ENCODE results near the gene LOXL1.
"Not testable (repeated sequence)": the region's sequence is repeated elsewhere in the genome, so short reads cannot be mapped to it uniquely, and the experiment has no call there.

The LOXL1 gene

DNA sequence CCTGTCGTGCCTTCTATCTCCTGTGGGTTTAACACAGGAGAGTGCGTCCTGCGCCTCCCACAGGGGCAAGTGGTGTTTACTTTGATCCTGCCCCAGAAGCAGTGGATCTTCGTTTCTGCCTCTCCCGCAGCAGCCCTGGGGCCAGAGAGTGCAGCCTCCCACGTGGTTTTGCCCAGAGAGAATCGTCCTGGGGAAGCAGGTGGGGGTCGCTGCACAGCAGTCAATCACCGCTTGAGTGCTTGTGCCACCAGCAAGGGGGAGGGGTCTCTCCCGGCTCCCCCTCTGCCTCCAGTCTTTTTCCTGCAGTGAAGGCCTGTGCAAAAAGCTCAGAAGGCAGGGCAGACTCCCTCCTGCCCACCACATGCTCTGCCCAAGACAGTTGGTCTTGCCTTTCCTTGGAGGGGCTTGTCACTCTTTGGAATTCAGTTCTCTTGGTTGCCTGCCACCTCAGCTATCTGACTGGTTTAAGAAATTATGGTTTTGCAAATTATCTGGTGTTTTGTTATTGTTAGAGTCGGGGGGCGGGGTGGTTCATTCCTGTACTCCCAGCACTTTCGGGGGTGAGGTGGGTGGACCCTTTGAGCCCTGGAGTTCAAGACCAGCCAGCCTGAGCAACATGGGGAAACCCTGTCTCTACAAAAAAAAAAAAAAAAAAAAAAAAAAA lies 39.0 kb downstream of the LOXL1 start:
- no peak for DNase-seq (ENCODE audit: low read depth)
- H3K4me3 ChIP-seq (ENCODE audit: low read depth, low read length) = no peak overlapping the region

DNA sequence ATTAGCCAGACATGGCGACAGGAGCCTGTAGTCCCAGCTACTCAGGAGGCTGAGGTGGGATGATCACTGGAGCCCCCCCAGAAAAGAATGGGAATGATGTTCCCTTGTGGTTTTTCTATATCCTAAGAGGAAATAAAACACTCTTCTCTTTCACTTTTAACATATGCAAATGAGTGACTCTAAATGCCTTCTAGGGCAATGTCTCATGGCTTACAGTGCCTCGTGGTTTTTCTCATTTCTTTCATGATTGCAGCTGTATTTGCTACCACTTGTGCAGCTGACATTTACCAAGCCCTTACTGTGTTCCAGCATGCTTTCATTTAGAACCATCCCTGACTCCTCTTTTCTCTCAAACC lies 39.5 kb downstream of the LOXL1 start:
- H3K4me3 ChIP-seq (ENCODE audit: low read depth, low read length) = no peak overlapping the region
- DNase-seq (ENCODE audit: low read depth) = no peak

DNA sequence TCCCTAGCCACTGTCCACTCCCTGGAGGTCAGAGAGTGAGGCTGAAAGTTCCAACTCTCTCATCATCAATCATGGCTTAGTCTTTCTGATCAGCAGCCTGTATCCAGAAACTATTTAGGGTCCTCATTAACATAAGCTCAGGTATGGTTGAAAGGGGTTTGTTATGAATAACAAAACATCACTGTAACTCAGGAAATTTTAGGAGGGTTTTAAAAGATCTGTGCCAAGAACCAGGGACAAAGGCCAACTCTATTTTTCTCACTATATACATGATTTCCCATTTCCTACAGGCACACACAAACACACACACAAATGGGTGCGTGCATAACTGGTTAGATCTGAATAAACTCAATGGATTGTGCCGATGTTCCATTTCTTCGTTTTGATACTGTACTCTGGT lies 42.2 kb downstream of the LOXL1 start:
- DNase-seq (ENCODE audit: low read depth) = no peak
- no peak overlapping the region for H3K4me3 ChIP-seq (ENCODE audit: low read depth, low read length)

DNA sequence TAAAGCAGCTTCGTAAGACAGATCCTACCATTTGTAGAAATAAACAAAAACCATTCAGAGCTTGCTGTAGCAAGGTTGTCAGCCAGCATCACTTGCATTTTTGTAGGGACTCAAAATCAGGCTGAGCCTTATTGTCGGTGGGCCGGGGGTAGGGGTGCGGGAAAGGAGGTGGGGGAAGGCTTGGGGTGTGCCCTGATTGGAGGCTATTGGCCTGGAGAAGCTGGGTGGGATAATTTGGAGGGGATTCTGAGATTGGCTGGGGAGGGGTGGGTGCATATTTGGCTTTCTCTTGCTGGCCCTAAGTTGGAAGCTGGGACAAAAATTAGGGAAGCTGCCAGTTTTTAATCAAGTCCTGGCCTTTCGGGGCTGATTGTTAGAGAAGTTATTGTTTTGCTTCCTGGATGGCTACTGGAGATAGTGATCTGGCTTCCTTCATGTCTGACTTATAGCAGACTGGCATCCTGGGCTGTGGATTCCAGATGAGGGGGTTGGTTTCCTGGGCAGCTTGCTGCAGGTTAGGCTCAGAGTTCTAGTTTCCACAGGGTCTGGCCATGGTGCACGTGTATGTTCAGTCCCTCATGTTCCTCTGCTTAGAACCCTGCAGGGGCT lies 43.0 kb downstream of the LOXL1 start:
- no peak for DNase-seq (ENCODE audit: low read depth)
- H3K4me3 ChIP-seq (ENCODE audit: low read depth, low read length) = no peak overlapping the region

DNA sequence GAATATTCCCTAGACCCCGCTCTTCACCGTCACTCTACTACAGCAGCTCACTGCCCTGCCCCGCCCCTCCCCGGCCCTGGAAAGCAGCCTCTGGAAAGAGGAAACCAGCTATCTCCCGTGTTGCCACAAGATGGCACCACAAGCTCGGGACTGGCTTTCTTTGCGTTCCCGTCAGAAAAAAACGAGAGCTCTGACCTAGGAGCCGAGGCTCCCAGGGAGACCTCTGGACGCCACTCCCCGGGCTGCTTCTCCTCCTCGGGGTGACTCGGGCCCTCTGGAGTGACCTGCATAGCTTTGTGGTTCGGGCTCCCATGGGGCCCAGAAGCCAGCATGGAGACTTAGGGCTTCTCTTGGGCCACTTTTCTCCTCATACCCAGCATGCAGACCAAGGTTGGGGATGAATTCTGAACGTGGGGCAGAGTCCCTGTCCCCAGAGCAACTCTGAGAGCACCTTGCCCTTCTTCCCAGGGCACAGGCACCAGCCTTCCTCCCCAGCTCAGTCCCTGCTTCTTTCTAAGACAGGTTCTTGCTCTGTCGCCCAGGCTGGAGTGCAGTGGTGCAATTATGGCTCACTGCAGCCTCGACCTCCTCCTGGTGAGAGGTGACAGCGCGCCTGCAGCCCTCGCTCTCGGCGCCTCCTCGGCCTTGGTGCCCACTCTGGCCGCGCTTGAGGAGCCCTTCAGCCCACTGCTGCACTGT lies 46.9 kb downstream of the LOXL1 start:
- H3K4me3 ChIP-seq (ENCODE audit: low read depth, low read length) = peak overlapping the region; percentile 15

DNA sequence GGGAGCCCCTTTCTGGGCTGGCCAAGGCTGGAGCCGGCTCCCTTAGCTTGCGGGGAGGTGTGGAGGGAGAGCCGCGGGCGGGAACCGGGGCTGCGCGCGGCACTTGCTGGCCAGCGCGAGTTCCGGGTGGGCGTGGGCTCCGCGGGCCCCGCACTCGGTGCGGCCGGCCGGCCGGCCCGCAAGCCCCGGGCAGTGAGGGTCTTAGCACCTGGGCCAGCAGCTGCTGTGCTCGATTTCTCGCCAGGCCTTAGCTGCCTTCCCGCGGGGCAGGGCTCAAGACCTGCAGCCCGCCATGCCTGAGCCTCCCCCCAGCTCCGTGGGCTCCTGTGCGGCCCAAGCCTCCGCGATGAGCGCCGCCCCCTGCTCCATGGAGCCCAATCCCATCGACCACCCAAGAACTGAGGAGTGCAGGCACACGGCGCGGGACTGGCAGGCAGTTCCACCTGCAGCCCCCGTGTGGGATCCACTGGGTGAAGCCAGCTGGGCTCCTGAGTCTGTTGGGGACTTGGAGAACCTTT lies 47.5 kb downstream of the LOXL1 start:
- not testable (repeated sequence) for DNase-seq (ENCODE audit: low read depth); H3K4me3 ChIP-seq (ENCODE audit: low read depth, low read length)

More for the DNA sequence above, 46.9 kb downstream of the LOXL1 start:
- no peak for DNase-seq (ENCODE audit: low read depth)

DNA sequence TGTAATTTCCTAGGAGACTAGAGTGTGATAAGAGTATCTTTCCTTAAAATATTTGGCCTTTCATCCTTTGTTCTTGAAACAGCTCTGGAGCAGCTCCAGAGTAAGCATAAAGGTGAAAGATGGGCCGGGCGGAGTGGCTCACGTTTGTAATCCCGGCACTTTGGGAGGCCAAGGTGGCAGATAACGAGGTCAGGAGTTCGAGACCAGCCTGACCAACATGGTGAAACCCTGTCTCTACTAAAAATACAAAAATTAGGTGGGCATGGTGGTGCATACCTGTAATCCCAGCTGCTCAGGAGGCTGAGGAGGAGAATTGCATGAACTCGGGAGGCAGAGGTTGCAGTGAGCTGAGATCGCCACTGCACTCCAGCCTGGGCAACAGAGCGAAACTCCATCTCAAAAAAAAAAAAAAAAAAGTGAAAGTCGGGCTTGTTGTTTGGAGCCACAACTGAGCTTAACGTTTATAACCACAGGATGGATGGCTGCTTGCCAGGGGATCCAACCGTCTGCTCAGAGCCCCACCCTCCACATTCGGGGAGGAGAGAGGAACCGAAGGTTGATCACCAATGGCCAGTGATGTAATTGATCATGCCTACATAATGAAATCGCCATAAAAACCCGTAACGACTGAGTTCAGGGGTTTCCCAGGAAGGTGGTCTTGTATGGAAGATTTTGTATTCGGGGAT lies 49.3 kb downstream of the LOXL1 start:
- H3K4me3 ChIP-seq (ENCODE audit: low read depth, low read length); DNase-seq (ENCODE audit: low read depth): not testable (repeated sequence)

DNA sequence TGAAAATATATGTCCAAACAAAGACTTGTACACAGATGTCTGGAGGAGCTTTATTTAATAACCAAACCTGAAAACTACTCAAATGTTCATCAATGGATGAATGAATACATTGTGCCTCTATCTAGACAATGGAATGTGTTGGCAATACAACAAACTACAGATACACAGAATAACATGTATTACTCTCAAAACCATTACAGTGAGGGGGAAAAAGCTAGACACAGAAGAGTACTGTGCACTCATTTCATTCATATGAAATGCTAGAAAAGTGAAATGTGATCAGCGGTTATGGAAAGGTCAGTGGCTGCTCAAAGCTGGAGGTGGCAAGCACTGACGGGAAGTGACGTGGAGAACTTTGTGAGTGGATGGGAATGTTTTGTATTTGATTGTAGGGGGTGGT lies 52.6 kb downstream of the LOXL1 start:
- no peak for DNase-seq (ENCODE audit: low read depth)
- H3K4me3 ChIP-seq (ENCODE audit: low read depth, low read length) = no peak overlapping the region

DNA sequence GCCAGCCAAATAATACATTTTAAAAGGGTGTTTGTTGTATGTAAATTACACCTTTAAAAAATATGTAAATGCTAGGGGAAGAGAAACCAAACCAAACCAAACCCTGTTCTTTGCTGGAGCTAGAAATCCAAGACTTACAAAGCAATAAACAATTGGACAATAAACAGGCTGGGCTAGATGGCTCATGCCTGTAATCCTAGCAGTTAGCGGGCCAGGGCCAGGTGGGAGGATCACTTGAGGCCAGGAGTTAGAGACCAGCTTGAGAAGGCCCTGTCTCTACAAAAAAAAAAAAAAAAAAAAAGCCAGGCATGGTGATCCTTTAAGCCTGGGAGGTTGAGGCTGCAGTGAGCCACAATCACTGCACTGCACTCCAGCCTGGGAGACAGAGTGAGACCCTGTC lies 53.4 kb downstream of the LOXL1 start:
- no peak overlapping the region for H3K4me3 ChIP-seq (ENCODE audit: low read depth, low read length)
- no peak for DNase-seq (ENCODE audit: low read depth)

DNA sequence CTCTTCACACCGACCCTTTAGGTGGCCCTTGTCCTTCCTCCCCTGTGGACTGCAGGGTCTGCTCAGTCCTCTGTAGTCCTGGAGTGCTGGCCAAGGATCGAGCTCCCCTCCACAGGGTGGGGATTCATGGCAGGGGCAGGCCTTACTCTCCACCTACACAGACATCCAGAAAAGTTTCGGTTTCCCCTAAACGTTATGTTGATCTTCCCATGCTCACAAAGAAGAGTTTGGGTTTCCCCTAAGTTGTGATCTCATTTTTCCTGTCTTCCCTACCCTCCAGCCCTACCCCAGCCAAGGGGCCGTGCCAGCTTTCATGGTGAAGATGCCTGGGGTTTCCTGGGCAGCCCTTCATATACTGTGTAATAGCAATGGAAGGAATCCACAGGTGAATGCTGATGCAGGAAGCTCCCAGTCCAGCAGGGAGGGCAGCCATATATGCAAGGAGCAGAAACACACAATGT lies 55.5 kb downstream of the LOXL1 start:
- DNase-seq (ENCODE audit: low read depth) = no peak
- H3K4me3 ChIP-seq (ENCODE audit: low read depth, low read length) = no peak overlapping the region

DNA sequence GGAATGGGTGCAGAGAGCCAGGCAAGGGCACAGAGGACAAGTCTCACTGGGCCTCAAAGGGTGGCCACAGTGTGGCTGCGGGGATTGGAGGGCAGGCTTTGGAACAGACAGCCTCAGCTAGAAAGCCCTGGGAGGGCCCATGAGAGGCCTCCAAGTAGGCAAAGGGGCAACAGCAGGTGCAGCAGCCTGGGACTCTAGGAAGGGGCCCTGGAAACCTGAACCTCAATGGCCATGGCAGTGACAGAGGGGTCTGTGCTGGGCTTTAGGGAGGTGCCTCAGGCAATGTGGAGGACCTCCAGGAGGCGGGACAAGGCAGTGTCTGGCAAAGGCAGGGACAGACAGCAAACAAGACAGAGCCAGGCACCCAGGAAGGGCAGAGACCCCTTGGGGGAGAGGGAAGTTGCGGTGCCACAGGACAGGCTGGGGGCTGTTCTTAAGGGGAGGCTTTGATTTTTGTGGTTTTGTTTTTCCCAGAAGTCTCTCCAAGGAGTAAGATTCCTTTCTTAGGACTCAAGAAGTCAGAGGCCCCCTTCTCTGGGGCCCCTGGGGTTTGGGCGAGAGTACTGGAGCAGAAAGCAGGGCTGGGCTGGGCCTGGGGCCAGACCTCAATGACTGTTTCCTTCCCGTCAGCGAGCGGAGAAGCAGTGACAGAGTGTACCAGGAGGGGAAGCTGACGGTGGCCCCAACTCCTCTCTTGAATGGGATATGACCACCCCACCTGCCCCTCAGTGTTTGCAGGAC lies 56.1 kb downstream of the LOXL1 start:
- no peak overlapping the region for H3K4me3 ChIP-seq (ENCODE audit: low read depth, low read length)
- peak; percentile 90 for DNase-seq (ENCODE audit: low read depth)

DNA sequence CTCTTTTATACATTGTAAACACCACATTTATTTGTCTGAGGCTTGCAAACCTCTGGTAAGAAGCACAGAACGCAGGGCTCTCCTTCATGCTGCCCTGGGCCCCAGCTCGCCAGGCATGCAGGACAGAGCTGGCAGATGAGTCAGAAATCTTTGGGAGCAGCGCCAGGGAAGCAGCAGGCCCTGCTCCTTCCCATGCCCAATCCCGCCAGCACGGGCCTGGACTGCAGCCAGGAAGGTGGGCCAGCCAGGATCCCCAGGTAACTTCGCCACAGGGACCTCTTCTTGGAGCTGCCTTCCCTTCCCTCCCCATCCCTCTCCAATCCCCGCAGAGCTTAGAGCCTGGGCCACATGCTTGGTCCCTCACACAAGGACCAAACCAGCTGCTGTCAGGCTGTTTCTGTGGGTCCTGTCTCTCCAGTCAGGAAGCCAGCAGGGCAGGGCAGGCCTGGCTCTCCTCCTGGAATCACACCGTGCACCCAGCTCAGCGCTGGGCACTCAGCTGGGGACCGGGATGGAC lies 57.0 kb downstream of the LOXL1 start:
- DNase-seq (ENCODE audit: low read depth) = no peak

DNA sequence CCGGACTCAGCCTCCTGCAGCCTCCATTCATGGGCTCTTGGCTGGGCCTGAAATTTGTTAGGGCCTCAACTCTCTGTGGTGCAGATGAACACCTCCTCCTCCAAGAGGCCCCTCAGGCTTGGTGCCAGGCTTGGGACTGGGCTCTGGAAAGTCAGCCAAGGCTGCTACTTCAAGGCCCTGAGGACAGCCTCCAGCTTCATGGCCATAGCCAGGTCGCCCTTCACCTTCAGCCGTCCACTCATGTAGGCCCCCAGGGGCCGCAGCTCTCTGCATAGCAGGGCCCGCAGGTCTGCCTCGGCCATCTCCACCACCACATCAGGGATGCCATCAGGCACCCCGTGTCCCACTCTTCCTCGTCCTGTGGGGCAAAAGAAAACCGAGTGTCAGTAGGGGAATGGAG lies 57.5 kb downstream of the LOXL1 start:
- DNase-seq (ENCODE audit: low read depth) = no peak
- H3K4me3 ChIP-seq (ENCODE audit: low read depth, low read length) = no peak overlapping the region

More for the DNA sequence above, 57.0 kb downstream of the LOXL1 start:
- no peak overlapping the region for H3K4me3 ChIP-seq (ENCODE audit: low read depth, low read length)

DNA sequence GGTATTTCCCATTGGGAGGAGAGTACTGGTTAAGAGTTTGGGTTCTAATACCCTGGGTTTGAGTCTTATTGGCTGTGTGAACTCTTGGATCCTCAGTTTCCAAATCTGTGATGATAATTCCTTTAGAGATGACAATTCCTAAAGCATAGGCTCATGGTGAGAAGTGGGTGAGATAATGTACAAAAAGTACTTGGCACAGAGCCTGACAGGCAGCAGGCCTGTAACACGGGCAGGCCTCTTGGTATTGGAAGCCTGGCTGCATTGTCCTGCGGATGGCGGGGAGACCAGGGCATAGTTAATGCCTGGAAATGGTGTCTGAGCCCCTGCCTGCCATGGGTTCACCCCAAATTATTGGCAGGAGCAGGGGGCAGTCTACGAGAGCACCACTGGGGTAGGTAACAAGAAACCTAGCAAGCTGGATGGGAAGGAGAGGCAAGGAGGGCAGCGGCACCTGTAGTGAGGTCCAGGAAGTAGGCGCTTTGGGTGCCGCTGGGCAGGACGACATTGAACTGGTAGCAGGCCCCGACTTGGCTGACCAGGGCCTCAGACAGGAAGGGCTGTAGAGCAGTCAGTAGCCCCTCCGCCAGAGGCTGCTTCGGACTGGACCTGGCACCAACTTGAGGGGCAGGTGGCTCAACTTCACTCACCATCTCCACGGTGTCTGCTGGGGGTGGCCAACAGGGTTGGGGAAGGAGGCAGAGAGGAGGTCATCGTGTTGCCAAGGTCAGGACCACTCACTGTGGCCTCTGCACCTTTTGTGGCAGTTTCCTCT lies 58.1 kb downstream of the LOXL1 start:
- DNase-seq (ENCODE audit: low read depth) = no peak
- H3K4me3 ChIP-seq (ENCODE audit: low read depth, low read length) = no peak overlapping the region

DNA sequence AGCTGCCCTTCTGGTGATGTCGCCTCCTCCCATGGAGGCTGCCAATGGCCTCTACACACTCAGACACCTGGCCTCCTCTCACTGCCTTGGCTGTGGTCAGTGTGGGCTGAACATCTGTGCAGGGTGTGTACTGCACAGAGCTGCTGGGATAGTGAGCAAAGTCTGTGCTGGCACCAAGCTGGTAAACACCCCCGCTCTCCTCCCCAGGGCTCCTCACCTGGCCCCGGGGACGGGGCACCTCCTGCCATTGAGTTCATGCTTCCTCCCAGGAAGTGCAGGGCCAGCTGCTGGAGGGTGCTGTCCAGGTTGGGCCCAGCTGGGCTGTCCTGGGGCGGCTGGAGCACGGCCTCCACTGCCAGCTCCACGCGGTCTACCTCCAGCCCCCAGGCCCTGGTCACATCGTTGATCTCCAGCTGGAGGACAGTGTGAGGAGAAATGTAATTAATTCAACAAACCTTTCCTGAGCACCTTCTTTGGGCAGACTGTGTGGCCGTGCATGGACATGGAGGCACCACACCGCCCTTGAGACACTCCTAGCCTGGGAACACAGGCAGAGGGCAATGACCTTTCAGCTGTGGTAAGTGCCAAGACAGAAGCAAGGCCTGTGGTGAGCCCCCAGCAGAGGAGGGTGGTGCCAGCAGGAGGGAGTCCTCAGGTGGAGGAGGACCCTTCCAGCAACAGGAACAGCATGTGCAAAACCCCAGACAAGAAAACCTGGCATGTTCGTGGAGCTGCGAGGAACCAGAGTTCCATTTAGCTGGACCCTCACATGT lies 59.0 kb downstream of the LOXL1 start:
- H3K4me3 ChIP-seq (ENCODE audit: low read depth, low read length) = no peak overlapping the region
- DNase-seq (ENCODE audit: low read depth) = no peak

DNA sequence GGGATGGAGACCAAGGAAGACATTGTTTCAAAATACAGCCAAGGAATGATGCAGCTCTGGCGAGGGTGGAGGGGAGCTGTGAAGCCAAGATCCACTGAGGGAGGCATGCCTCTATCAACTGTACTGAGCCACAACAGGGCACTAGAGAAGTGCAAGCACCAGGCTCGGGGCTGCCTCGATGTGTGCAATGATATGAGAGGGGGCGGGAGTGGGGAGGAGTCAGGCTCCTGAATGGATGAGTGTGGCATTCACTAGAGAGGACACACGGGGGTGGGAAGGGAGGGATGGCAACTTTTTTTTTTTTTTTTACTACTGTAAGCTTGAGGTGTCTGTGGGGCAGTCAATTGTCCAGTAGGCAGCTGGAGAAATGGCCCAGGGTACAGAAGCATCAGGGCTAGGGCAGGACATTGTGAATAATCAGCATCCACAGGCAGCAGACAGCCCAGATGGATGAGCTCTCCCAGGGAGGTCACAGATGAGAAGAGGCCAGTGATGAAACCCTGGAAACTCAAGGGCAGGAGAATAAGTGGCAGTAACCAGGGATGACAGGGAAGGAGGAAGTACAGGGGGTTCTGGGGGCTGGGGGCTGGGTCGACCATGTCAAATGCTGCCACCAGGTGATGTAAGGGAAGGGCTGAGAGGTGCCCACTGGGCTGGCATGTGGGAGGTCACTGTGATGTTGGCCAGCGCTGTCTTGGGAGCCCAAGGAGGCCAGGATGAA lies 60.0 kb downstream of the LOXL1 start:
- no peak for DNase-seq (ENCODE audit: low read depth)
- H3K4me3 ChIP-seq (ENCODE audit: low read depth, low read length) = no peak overlapping the region

DNA sequence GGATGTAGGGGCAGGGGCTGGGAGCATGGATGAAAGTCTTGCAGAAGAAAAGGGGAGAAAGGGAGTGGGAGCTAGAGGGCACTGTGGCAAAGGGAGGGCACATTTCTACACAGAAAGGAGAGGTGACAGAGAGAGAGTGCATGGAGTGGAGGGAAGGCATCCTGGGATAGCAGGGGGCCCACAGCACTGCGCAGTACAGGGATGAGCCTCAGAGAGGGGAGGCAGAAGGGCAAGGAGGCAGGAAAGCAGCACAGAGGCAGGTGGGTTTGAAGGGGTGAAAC lies 60.5 kb downstream of the LOXL1 start:
- DNase-seq (ENCODE audit: low read depth) = no peak
- no peak overlapping the region for H3K4me3 ChIP-seq (ENCODE audit: low read depth, low read length)

All from skeletal muscle cell (primary cell).